Osteoblast (primary cell): Measurements from ENCODE around the gene TMEM222. TPM values are rescaled to one million over a fixed set of nuclear protein-coding genes. Genes with fewer than 3 reads are reported as not detected.
"Not testable (repeated sequence)": the region's sequence is repeated elsewhere in the genome, so short reads cannot be mapped to it uniquely, and the experiment has no call there.

ENCODE experiments used
- DNase-seq: peaks from one replicate; pipeline ENCODE4 v3.0.0; 2011; ENCODE audit warnings: low spot score, mixed read lengths; ENCODE audit not compliant: insufficient read length; ENCODE audit errors: missing footprints
- H2AFZ ChIP-seq: 2 replicates; pipeline ENCODE4 v1.6.0; 2011; ENCODE audit warnings: mild to moderate bottlenecking, low read length
- H3K27ac ChIP-seq: 2 replicates; pipeline ENCODE4 v1.5.1; 2011; ENCODE audit warnings: mild to moderate bottlenecking, low read depth, low read length, moderate library complexity
- H3K27me3 ChIP-seq: 2 replicates; pipeline ENCODE4 v1.6.0; 2012; ENCODE audit warnings: mild to moderate bottlenecking, control low read depth, inconsistent platforms, low read length, moderate library complexity; ENCODE audit not compliant: insufficient read depth
- H3K36me3 ChIP-seq: 2 replicates; pipeline ENCODE4 v1.5.1; 2011; ENCODE audit warnings: mild to moderate bottlenecking, low read length, control low read depth, moderate library complexity; ENCODE audit not compliant: insufficient read depth
- H3K4me1 ChIP-seq: 2 replicates; pipeline ENCODE4 v1.5.1; 2011; ENCODE audit warnings: mild to moderate bottlenecking, low read length, control low read depth, moderate library complexity; ENCODE audit not compliant: insufficient read depth
- H3K4me2 ChIP-seq: 2 replicates; pipeline ENCODE4 v1.6.0; 2011; ENCODE audit warnings: mild to moderate bottlenecking, low read length; ENCODE audit not compliant: insufficient read depth
- H3K4me3 ChIP-seq: fragments of 200-600 bp; sonication (generic); 3 replicates; pipeline ENCODE4 v1.5.1; 2012; ENCODE audit warnings: mild to moderate bottlenecking, low read length, inconsistent platforms; ENCODE audit not compliant: insufficient read depth
- H3K79me2 ChIP-seq: 2 replicates; pipeline ENCODE4 v1.6.0; 2012; ENCODE audit warnings: mild to moderate bottlenecking, low read length, control low read depth, inconsistent platforms; ENCODE audit not compliant: insufficient read depth
- H3K9me3 ChIP-seq: 2 replicates; pipeline ENCODE4 v1.5.1; 2011; ENCODE audit warnings: low read depth, low read length, control low read depth
- H4K20me1 ChIP-seq: 2 replicates; pipeline ENCODE4 v1.6.0; 2012; ENCODE audit warnings: mild to moderate bottlenecking, low read length, control low read depth; ENCODE audit not compliant: insufficient read depth
- CTCF ChIP-seq: IDR thresholded peaks from 2 replicates; pipeline ENCODE4 v1.5.1; 2011; ENCODE audit warnings: mild to moderate bottlenecking, low read depth, low read length, moderate library complexity; ENCODE audit errors: extremely low read depth
- total RNA-seq: library from RNA; depleted of rRNA; stranded (reverse); fragments of >200 nt; gene quantifications from 2 replicates; pipeline ENCODE4 v1.2.3, GENCODE V29; 2012

TMEM222 gene
- total RNA-seq, 1 donor: 30.4 TPM

GRCh38 chr1:27284425-27285273 lies 37.3 kb upstream of the TMEM222 start:
- Histone ChIP-seq H2AFZ (no peak overlapping the region), H3K27ac (no peak overlapping the region), H3K4me2 (no peak overlapping the region), H3K79me2 (no peaks in the 10 kb centered on the region), H3K27me3 (no peaks in the 10 kb centered on the region), H3K4me1 (no peaks in the 10 kb centered on the region), H4K20me1 (no peaks in the 10 kb centered on the region), H3K9me3 (no peaks in the 10 kb centered on the region), H3K4me3 (no peak overlapping the region), H3K36me3 (peaks cover 9% of the 10 kb centered on the region)
- peak; percentile 97 for DNase-seq
- peak; percentile 80 for TF ChIP-seq CTCF

- H3K4me2 ChIP-seq: no peak overlapping the region
- H3K36me3 ChIP-seq: peaks cover 9% of the 10 kb centered on the region
- no peaks in the 10 kb centered on the region for H3K79me2 ChIP-seq
- DNase-seq: no peak
- TF ChIP-seq CTCF: no peak
- H3K27me3 ChIP-seq: no peaks in the 10 kb centered on the region
- no peaks in the 10 kb centered on the region for H3K4me1 ChIP-seq
- no peak overlapping the region for H2AFZ ChIP-seq
- H3K9me3 ChIP-seq: no peaks in the 10 kb centered on the region
- no peak overlapping the region for H3K4me3 ChIP-seq
- no peaks in the 10 kb centered on the region for H4K20me1 ChIP-seq
- no peak overlapping the region for H3K27ac ChIP-seq
Measured at GRCh38 chr1:27285274-27285660, 36.7 kb upstream of the TMEM222 start.

- not testable (repeated sequence) for H3K27ac ChIP-seq, H3K4me3 ChIP-seq
Measured at GRCh38 chr1:27285821-27286220, 36.1 kb upstream of the TMEM222 start.

GRCh38 chr1:27289125-27289524 lies 32.8 kb upstream of the TMEM222 start:
- not testable (repeated sequence) for H3K27ac ChIP-seq, H3K9me3 ChIP-seq

More at GRCh38 chr1:27285821-27286220, 36.1 kb upstream of the TMEM222 start:
- not testable (repeated sequence) for H3K36me3 ChIP-seq, H2AFZ ChIP-seq, H3K4me2 ChIP-seq, H3K4me1 ChIP-seq, H3K27me3 ChIP-seq, H4K20me1 ChIP-seq, H3K9me3 ChIP-seq, DNase-seq, H3K79me2 ChIP-seq

GRCh38 chr1:27290581-27290980 lies 31.4 kb upstream of the TMEM222 start:
- Histone ChIP-seq H3K4me2 (no peak overlapping the region), H3K9me3 (no peaks in the 10 kb centered on the region), H3K79me2 (no peaks in the 10 kb centered on the region), H3K4me1 (peaks cover 6% of the 10 kb centered on the region), H3K27me3 (no peaks in the 10 kb centered on the region), H4K20me1 (no peaks in the 10 kb centered on the region), H3K27ac (no peak overlapping the region), H2AFZ (no peak overlapping the region), H3K4me3 (no peak overlapping the region), H3K36me3 (peaks cover 31% of the 10 kb centered on the region)
- no peak for DNase-seq
- TF ChIP-seq CTCF: no peak

More at GRCh38 chr1:27289125-27289524, 32.8 kb upstream of the TMEM222 start:
- not testable (repeated sequence) for H3K4me3 ChIP-seq, H3K27me3 ChIP-seq, H3K4me1 ChIP-seq, H4K20me1 ChIP-seq, H3K4me2 ChIP-seq, H2AFZ ChIP-seq, H3K79me2 ChIP-seq, DNase-seq
- peaks cover 20% of the 10 kb centered on the region for H3K36me3 ChIP-seq
